HFF-Myc (cell line): ENCODE measurements around the gene LY6G6C.
A peak's percentile ranks its signal among the peaks of the same experiment; 100 is the strongest.

Source experiments
- DNase-seq: peaks from one replicate; pipeline ENCODE4 v3.0.0-alpha.2; 2011; ENCODE audit warnings: low read depth; ENCODE audit errors: extremely low read depth
- H3K4me3 ChIP-seq: replicated peaks from 2 replicates; pipeline ENCODE4 v1.5.1; 2011; ENCODE audit warnings: low read depth, mild to moderate bottlenecking, control low read depth, low read length
- CTCF ChIP-seq: IDR thresholded peaks from 2 replicates; pipeline ENCODE4 v1.5.1; 2012; ENCODE audit warnings: mild to moderate bottlenecking, low read depth, low read length, control low read depth; ENCODE audit errors: missing control alignments

Gene LY6G6C

DNA sequence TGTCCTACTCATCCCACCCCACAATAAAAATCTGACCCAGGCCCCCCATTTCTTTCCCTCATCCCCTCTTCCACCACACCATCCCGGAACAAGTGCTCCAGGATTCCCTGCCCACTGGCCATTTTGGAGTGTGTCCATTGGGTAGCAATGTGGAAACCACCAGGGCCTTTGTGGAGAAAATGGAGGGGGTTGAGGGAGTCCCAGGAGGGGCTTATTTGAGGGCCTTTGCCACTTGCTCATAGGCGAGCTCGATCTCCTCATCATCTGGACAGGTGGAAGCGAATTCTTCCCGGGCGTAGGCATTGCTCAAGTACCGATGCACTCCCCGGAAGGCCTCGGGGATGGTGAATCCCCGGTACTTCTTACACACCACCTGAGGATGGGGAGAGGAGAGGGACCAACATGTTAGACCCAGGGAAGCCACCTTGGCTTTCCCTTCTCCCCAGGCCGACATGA is 9.1 kb upstream of the LY6G6C start:
- TF ChIP-seq CTCF = no peak
- DNase-seq = no peak
- peak overlapping the region; percentile 63 for H3K4me3 ChIP-seq

DNA sequence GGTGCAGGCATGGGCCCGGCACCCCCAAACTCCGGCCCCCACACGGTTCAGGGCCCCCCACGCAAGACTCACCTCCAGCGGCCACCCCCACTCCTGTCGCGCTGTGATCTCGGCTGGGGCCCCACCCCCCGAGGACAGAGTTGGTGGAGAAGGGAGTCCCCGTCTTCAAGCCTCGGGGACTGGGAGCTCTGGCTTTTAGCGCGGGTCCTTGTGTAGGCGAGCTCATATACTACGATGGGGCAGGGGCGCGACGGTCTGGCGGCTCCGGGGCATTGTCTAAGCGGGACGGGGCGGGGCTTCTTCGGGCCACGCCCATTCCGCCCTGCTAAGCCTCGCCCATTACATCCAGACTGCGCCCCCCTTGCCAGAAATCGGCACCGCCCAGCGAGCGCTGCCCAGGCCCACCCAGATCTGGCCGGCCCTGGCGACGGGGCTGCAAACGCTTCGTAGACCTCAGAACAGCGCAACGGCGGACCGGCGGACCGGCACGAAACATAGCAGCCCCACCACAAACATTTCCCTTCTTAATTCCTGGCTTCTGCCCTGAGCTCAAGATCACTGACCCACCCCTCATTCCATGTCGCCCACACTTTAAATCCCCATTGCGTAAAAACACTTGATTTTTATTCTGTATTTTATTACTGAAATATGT is 8.6 kb upstream of the LY6G6C start:
- H3K4me3 ChIP-seq = peak overlapping the region; percentile 63
- peak; percentile 62 for DNase-seq
- TF ChIP-seq CTCF = no peak

- TF ChIP-seq CTCF = no peak
- DNase-seq = no peak
These were observed 8.0 kb upstream of the LY6G6C start for GRCh38 chr6:31729515-31729978.

DNA sequence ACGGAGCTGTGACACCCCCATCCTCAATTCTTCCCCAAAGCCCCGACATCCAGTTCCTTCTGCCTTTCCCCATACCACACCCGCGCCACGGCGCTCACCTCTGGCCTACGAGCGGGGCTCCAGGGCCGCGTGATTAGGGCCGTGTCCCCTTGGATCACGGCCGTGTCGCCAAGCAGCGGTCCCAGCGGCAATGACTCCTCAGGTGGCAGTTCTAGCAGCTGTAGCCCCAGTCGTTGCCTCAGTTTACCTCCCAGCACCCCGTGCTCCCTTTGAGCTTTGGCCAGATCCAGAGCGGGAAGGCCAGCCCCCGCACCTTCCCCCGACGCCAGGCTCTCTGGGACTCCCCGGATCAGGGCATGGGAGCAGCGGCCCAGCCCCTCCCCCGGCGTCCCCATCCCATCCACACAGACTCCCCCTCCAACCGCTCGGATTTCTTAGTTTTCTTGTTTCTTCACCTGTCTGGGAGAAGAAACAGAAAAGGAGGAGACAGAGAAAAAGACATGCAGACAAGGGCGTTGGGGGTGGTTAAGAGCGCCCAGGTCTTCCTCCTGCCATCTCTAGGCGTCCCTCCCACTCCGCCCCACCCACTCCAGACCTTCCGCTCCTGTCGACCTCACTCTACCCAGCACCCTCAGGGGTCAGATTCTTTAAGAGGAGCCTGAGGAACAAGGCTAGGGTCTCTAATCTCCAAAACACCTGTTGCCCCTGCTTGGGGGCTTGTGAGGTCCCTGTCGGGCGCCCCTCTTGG is 7.4 kb upstream of the LY6G6C start, which contains the start of gene DDAH2:
DDAH2 (minus strand) TSS at position 533 of the 748 bp plus-strand sequence; CDS start at position 395, 138 bp downstream.
- DNase-seq = no peak
- peak; percentile 64 for TF ChIP-seq CTCF

More at GRCh38 chr6:31729515-31729978, 8.0 kb upstream of the LY6G6C start:
- peak overlapping the region; percentile 63 for H3K4me3 ChIP-seq

DNA sequence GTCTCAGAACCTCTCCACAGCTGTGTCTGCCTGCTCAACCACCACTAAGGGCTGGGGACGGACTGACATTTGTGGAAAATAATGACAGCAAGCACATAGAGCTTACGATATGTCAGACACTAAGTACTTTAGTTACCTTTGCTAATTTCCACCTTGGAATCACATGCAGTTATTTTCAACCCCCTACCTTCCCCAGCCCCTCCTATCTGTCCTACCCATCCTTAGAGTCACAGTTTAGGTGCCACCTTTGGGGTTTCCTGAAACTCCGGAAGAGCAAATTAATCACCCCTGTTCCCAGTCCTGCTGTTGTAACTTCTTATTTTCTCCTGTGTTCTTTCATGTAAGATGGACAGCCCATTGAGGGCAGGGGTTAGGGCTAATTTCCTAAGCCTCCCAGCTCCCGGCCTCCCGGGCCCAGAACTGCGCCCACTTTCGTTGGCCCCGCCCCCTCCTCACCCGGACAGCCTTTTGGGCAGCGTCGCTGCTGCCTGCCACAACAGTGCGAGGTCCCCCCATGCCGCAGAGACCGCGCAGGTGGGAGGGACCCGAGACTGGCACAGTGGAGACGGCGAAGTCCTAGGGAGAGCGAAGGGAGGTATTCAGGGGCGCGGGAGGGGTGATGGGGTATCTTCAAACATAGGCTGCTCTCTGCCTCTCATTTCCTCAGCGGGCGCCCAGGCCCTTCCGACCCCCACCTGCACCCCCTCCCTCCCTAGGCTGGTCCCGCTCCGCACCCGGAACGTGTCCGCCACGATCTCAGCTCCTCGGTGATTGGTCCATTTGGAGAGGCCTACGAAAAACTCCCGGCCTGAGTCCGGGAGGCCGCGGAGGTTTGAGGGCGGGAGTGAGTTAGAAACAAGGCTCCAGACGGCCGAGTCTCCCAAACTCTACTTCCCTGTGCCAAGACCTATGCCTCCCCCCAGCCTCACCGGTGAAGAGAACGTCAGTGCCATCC is 6.4 kb upstream of the LY6G6C start:
- no peak for DNase-seq
- no peak overlapping the region for H3K4me3 ChIP-seq
- TF ChIP-seq CTCF = no peak

More for the DNA sequence above, 7.4 kb upstream of the LY6G6C start, which contains the start of gene DDAH2:
- H3K4me3 ChIP-seq = peak within 1 kb of the TSS; percentile 63

- no peak for DNase-seq
- no peak for TF ChIP-seq CTCF
- H3K4me3 ChIP-seq = no peak overlapping the region
These were observed 5.6 kb upstream of the LY6G6C start for GRCh38 chr6:31727034-31727716.
